Amniotic epithelial cell (primary cell): ENCODE results near the gene PRAMEF18.
"Not testable (repeated sequence)": the region's sequence is repeated elsewhere in the genome, so short reads cannot be mapped to it uniquely, and the experiment has no call there.

Experiments
- DNase-seq: peaks from one replicate; pipeline ENCODE4 v3.0.0-alpha.2; 2010; ENCODE audit warnings: low read depth

PRAMEF18 gene

GRCh38 chr1:13225675-13226204 lies at the start of gene PRAMEF18:
Gene PRAMEF18 (minus strand): TSS chr1:13226154. CDS start chr1:13226106, 48 bp downstream.
- not testable (repeated sequence) for DNase-seq

- DNase-seq, result not testable (repeated sequence)
These were observed 39.2 kb upstream of the PRAMEF18 start for GRCh38 chr1:13265124-13265523.

- not testable (repeated sequence) for DNase-seq
These were observed 27.9 kb upstream of the PRAMEF18 start, which contains the start of gene PRAMEF5 for GRCh38 chr1:13253898-13254297. Gene PRAMEF5 (plus strand): TSS chr1:13254198. CDS start chr1:13259269, 5,071 bp downstream.

- not testable (repeated sequence) for DNase-seq
These were observed 21.2 kb upstream of the PRAMEF18 start for GRCh38 chr1:13247122-13247521.

- DNase-seq, result not testable (repeated sequence)
These were observed 20.6 kb upstream of the PRAMEF18 start for GRCh38 chr1:13246554-13246871.

- DNase-seq, result not testable (repeated sequence)
These were observed 20.0 kb upstream of the PRAMEF18 start for GRCh38 chr1:13245841-13246553.

- DNase-seq, result not testable (repeated sequence)
These were observed 17.7 kb upstream of the PRAMEF18 start for GRCh38 chr1:13243536-13244263.

- DNase-seq, result not testable (repeated sequence)
These were observed 13.7 kb upstream of the PRAMEF18 start for GRCh38 chr1:13239633-13240032.

- DNase-seq, result not testable (repeated sequence)
These were observed 11.6 kb upstream of the PRAMEF18 start for GRCh38 chr1:13237572-13237971.

- not testable (repeated sequence) for DNase-seq
These were observed 8.1 kb upstream of the PRAMEF18 start for GRCh38 chr1:13234057-13234456.

- not testable (repeated sequence) for DNase-seq
These were observed 6.1 kb upstream of the PRAMEF18 start for GRCh38 chr1:13232056-13232455.

GRCh38 chr1:13231061-13231750 lies 5.3 kb upstream of the PRAMEF18 start:
- DNase-seq, result not testable (repeated sequence)

GRCh38 chr1:13230601-13231000 lies 4.6 kb upstream of the PRAMEF18 start:
- not testable (repeated sequence) for DNase-seq

- not testable (repeated sequence) for DNase-seq
These were observed 4.1 kb upstream of the PRAMEF18 start for GRCh38 chr1:13230096-13230495.

GRCh38 chr1:13228343-13228781 lies 2.4 kb upstream of the PRAMEF18 start:
- no peak for DNase-seq

- not testable (repeated sequence) for DNase-seq
These were observed 1.5 kb upstream of the PRAMEF18 start for GRCh38 chr1:13227271-13228055.

GRCh38 chr1:13224480-13225060 lies 1.4 kb downstream of the PRAMEF18 start:
- no peak for DNase-seq

- DNase-seq, result not testable (repeated sequence)
These were observed 3.2 kb downstream of the PRAMEF18 start for GRCh38 chr1:13222788-13223187.

GRCh38 chr1:13219203-13219602 lies 6.8 kb downstream of the PRAMEF18 start:
- not testable (repeated sequence) for DNase-seq

- DNase-seq, result not testable (repeated sequence)
These were observed 9.3 kb downstream of the PRAMEF18 start for GRCh38 chr1:13216619-13217018.

- DNase-seq, result not testable (repeated sequence)
These were observed 17.2 kb downstream of the PRAMEF18 start for GRCh38 chr1:13208712-13209111.
